Measurements from ENCODE around the gene CES3. TPM values are rescaled to one million over a fixed set of nuclear protein-coding genes. Genes with fewer than 3 reads are reported as not detected.

The CES3 gene
- total RNA-seq, 1 donor from 2014 or later = 1.0 TPM

- no peaks in the 10 kb centered on the region for H3K36me3 ChIP-seq
- H3K9me3 ChIP-seq (replicated peaks) = no peaks in the 10 kb centered on the region
- H3K27me3 ChIP-seq (ENCODE audit: low read depth) = no peaks in the 10 kb centered on the region
- H3K4me1 ChIP-seq = peaks cover 7% of the 10 kb centered on the region
- H3K27ac ChIP-seq (replicated peaks) = no peak overlapping the region
- DNase-seq = no peak
- TF ChIP-seq, protein P1, sequence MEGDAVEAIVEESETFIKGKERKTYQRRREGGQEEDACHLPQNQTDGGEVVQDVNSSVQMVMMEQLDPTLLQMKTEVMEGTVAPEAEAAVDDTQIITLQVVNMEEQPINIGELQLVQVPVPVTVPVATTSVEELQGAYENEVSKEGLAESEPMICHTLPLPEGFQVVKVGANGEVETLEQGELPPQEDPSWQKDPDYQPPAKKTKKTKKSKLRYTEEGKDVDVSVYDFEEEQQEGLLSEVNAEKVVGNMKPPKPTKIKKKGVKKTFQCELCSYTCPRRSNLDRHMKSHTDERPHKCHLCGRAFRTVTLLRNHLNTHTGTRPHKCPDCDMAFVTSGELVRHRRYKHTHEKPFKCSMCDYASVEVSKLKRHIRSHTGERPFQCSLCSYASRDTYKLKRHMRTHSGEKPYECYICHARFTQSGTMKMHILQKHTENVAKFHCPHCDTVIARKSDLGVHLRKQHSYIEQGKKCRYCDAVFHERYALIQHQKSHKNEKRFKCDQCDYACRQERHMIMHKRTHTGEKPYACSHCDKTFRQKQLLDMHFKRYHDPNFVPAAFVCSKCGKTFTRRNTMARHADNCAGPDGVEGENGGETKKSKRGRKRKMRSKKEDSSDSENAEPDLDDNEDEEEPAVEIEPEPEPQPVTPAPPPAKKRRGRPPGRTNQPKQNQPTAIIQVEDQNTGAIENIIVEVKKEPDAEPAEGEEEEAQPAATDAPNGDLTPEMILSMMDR (IDR thresholded peaks at IDR 0.05; ENCODE audit: borderline replicate concordance) = no peak
- intact Hi-C loops (cut with micrococcal nuclease) = no loop called here
- H3K4me3 ChIP-seq = no peak overlapping the region
Observed at GRCh38 chr16:67021321-67021720, 60.3 kb downstream of the CES3 start.

DNA sequence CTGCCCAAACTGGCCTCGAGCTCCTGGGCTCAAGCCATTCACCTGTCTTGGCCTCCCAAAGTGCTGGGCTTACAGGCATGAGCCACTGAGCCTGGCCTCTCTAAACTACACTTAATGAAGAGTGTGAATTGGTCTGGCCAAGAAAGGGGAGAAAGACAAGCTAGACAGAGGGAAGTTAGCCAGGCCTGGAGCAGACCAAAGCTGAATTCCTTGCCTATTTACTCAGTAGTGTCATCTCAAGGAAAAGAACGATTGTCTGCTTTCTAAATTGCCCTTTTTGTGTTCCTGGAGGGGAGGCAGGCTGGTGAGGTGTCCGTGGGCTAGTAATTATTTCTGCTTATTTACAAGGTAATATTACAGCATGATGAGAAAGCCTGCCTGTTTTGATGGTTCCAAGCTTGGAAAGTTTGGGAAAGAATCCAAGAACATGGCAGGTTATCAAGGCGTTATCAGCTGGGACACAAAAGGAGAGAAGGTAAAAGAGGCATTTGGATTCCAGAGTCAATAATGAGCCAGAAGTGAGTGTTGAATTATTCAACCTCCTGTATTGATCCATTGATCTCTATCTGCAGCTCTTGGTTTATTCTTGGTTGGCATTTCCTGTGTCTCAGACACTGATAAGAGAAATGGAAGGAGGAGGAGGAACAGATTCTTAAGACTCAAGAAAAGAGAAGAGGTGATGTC is 61.6 kb downstream of the CES3 start:
- Histone ChIP-seq H3K9me3 (replicated peaks) (no peaks in the 10 kb centered on the region), H3K27me3 (ENCODE audit: low read depth) (no peaks in the 10 kb centered on the region), H3K27ac (replicated peaks) (no peak overlapping the region), H3K4me1 (peaks cover 7% of the 10 kb centered on the region), H3K36me3 (no peaks in the 10 kb centered on the region), H3K4me3 (no peak overlapping the region)
- no peak for DNase-seq
- intact Hi-C loops (cut with micrococcal nuclease) = no loop called here
- TF ChIP-seq, protein P1 (IDR thresholded peaks at IDR 0.05; ENCODE audit: borderline replicate concordance) = no peak

- TF ChIP-seq, protein P1 (IDR thresholded peaks at IDR 0.05; ENCODE audit: borderline replicate concordance) = no peak
- Histone ChIP-seq H3K36me3 (no peaks in the 10 kb centered on the region), H3K4me3 (no peak overlapping the region), H3K27me3 (ENCODE audit: low read depth) (no peaks in the 10 kb centered on the region), H3K4me1 (peaks cover 15% of the 10 kb centered on the region), H3K9me3 (replicated peaks) (no peaks in the 10 kb centered on the region), H3K27ac (replicated peaks) (no peak overlapping the region)
- no peak for DNase-seq
- intact Hi-C loops (cut with micrococcal nuclease) = no loop called here
Observed at GRCh38 chr16:67023689-67024088, 62.6 kb downstream of the CES3 start.

Other genes with a start within 250 kb of the CES3 start
- 82.9 TPM for gene DYNC1LI2, start 209.7 kb upstream of the CES3 start, total RNA-seq
- gene TERB1, start 159.7 kb upstream of the CES3 start, total RNA-seq = not detected
- 28.4 TPM for gene NAE1, start 130.3 kb upstream of the CES3 start, total RNA-seq
- not detected for gene CA7, start 116.9 kb upstream of the CES3 start, total RNA-seq
- 2.8 TPM for gene PDP2, start 80.8 kb upstream of the CES3 start, total RNA-seq
- gene CDH16, start 42.4 kb upstream of the CES3 start, total RNA-seq = not detected
- 135 TPM for gene RRAD, start 35.7 kb upstream of the CES3 start, total RNA-seq
- gene CIAO2B, start 26.9 kb upstream of the CES3 start, total RNA-seq = 127 TPM
- gene CES2, start 25.8 kb upstream of the CES3 start, total RNA-seq = 88.5 TPM
- gene CES4A, start 27.3 kb downstream of the CES3 start, total RNA-seq = 11.0 TPM
- gene CBFB, start 67.9 kb downstream of the CES3 start, total RNA-seq = 25.2 TPM
- 10.4 TPM for gene PHAF1, start 148.7 kb downstream of the CES3 start, total RNA-seq
- 9.8 TPM for gene B3GNT9, start 189.7 kb downstream of the CES3 start, total RNA-seq
- 9.8 TPM for gene TRADD, start 198.6 kb downstream of the CES3 start, total RNA-seq
- gene FBXL8, start 198.7 kb downstream of the CES3 start, total RNA-seq = 9.4 TPM
- gene HSF4, start 203.5 kb downstream of the CES3 start, total RNA-seq = 70.5 TPM
- gene NOL3, start 209.3 kb downstream of the CES3 start, total RNA-seq = 110 TPM
- 14.2 TPM for gene MATCAP1, start 222.7 kb downstream of the CES3 start, total RNA-seq
- gene EXOC3L1, start 228.9 kb downstream of the CES3 start, total RNA-seq = 3.9 TPM
- gene E2F4, start 230.9 kb downstream of the CES3 start, total RNA-seq = 35.9 TPM
- gene ELMO3, start 237.9 kb downstream of the CES3 start, total RNA-seq = 0.80 TPM